Calu3 (cell line): ENCODE results near the gene MN1. TPM values are rescaled to one million over a fixed set of nuclear protein-coding genes. Genes with fewer than 3 reads are reported as not detected.

Experiments used
- BruUV-seq: library from RNA; stranded (reverse); fragments of 400-500 nt; replicated peaks from 2 replicates; lab custom pipeline; 2021; lab: Mats Ljungman, UMichigan
- CTCF ChIA-PET: fragments of 300-600 bp; sonication (Branson Sonifier 250); formaldehyde crosslinking; loops from one replicate; lab custom pipeline; 2022; ENCODE audit warnings: antibody characterized with exemption; lab: Charles Lee
- DNase-seq: peaks from one replicate; pipeline ENCODE4 v3.0.0; 2022
- H3K27ac Mint-ChIP-seq: one replicate; pipeline ENCODE4 v1.8.0; 2022; ENCODE audit warnings: mixed read lengths; ENCODE audit not compliant: unreplicated experiment
- H3K27me3 Mint-ChIP-seq: one replicate; pipeline ENCODE4 v1.8.0; 2022; ENCODE audit warnings: mixed read lengths; ENCODE audit not compliant: unreplicated experiment
- H3K36me3 Mint-ChIP-seq: one replicate; pipeline ENCODE4 v1.8.0; 2022; ENCODE audit warnings: mild to moderate bottlenecking, moderate library complexity, mixed read lengths; ENCODE audit not compliant: insufficient read depth, unreplicated experiment
- H3K4me1 Mint-ChIP-seq: one replicate; pipeline ENCODE4 v1.8.0; 2022; ENCODE audit warnings: mild to moderate bottlenecking, low read depth, mixed read lengths; ENCODE audit not compliant: unreplicated experiment
- H3K4me3 Mint-ChIP-seq: one replicate; pipeline ENCODE4 v1.8.0; 2022; ENCODE audit warnings: mild to moderate bottlenecking, low read depth, moderate library complexity, mixed read lengths; ENCODE audit not compliant: unreplicated experiment
- H3K9me3 Mint-ChIP-seq: one replicate; pipeline ENCODE4 v1.8.0; 2022; ENCODE audit warnings: low read depth, mixed read lengths; ENCODE audit not compliant: unreplicated experiment
- CTCF ChIP-seq: fragments of 200-600 bp; IDR thresholded peaks from one replicate; pipeline ENCODE4 v1.8.0; 2022; ENCODE audit warnings: antibody characterized with exemption; ENCODE audit not compliant: unreplicated experiment
- intact Hi-C: fragments of 100-400 bp; cut with micrococcal nuclease; formaldehyde crosslinking; loops from one replicate; pipeline ENCODE4 v1.10.0; 2022; ENCODE audit not compliant: unreplicated experiment
- total RNA-seq: library from RNA; stranded (reverse); gene quantifications from 2 replicates; pipeline ENCODE4 v1.2.3, GENCODE V29; 2022

Gene MN1
- total RNA-seq, 1 experiment from 2014 or later = 2.3 TPM

- CTCF ChIA-PET = interaction anchor here (0.7 kb wide), 2 partner anchors 188 to 460 kb away, joined by 3 read pairs; no protein-coding TSS in a partner anchor
- Mint-ChIP-seq H3K36me3 (no peaks in the 10 kb centered on the region), H3K9me3 (no peaks in the 10 kb centered on the region)
Measured at GRCh38 chr22:27791159-27791858, 10.2 kb downstream of the MN1 start.

GRCh38 chr22:27790376-27791158 lies 11.0 kb downstream of the MN1 start:
- intact Hi-C loops = no loop called here
- CTCF ChIA-PET = interaction anchor here (0.7 kb wide), 1 partner anchor 460 kb away, joined by 3 read pairs; no protein-coding TSS in a partner anchor
- Mint-ChIP-seq H3K36me3 (no peaks in the 10 kb centered on the region), H3K9me3 (no peaks in the 10 kb centered on the region), H3K4me3 (no peak overlapping the region), H3K4me1 (no peaks in the 10 kb centered on the region), H3K27me3 (peaks cover 24% of the 10 kb centered on the region), H3K27ac (no peak overlapping the region)
- no peak for TF ChIP-seq CTCF
- no peak for DNase-seq
- no TSS peak for BruUV-seq

More at GRCh38 chr22:27791159-27791858, 10.2 kb downstream of the MN1 start:
- Mint-ChIP-seq H3K27me3 (peaks cover 24% of the 10 kb centered on the region), H3K4me3 (no peak overlapping the region), H3K27ac (no peak overlapping the region), H3K4me1 (no peaks in the 10 kb centered on the region)
- TF ChIP-seq CTCF = no peak
- intact Hi-C loops = no loop called here
- DNase-seq = no peak
- no TSS peak for BruUV-seq

GRCh38 chr22:27788500-27789288 lies 12.9 kb downstream of the MN1 start:
- Mint-ChIP-seq H3K27me3 (peaks cover 24% of the 10 kb centered on the region), H3K9me3 (no peaks in the 10 kb centered on the region), H3K36me3 (no peaks in the 10 kb centered on the region), H3K4me1 (no peaks in the 10 kb centered on the region), H3K27ac (no peak overlapping the region), H3K4me3 (no peak overlapping the region)
- intact Hi-C loops = no loop called here
- no TSS peak for BruUV-seq
- CTCF ChIA-PET = no interaction called here
- TF ChIP-seq CTCF = no peak
- DNase-seq = no peak

GRCh38 chr22:27786965-27787364 lies 14.6 kb downstream of the MN1 start:
- intact Hi-C loops = no loop called here
- H3K4me1 Mint-ChIP-seq = no peaks in the 10 kb centered on the region
- no peak overlapping the region for H3K4me3 Mint-ChIP-seq
- BruUV-seq = no TSS peak
- no peaks in the 10 kb centered on the region for H3K9me3 Mint-ChIP-seq
- TF ChIP-seq CTCF = no peak
- CTCF ChIA-PET = no interaction called here
- no peaks in the 10 kb centered on the region for H3K36me3 Mint-ChIP-seq
- no peak for DNase-seq
- H3K27ac Mint-ChIP-seq = no peak overlapping the region
- H3K27me3 Mint-ChIP-seq = peaks cover 24% of the 10 kb centered on the region
